Spleen (tissue), 11 donors: ENCODE data around the gene LTB4R2. TPM values are rescaled to one million over a fixed set of nuclear protein-coding genes. Genes with fewer than 3 reads are reported as not detected.

Experiments used
- DNase-seq: peaks from one replicate; pipeline ENCODE4 v3.0.0-alpha.2; 2020
- H3K27ac ChIP-seq, 8 donors: fragments of 200-600 bp; sonication (generic) in 7 of 8; 1 replicate in 4 of 8; 2 replicates in 4 of 8; pipeline versions ENCODE4 v1.5.0 to v1.8.0; 2016 to 2021; ENCODE audit warnings: inconsistent platforms in 4 of 8, mild to moderate bottlenecking in 4 of 8, moderate library complexity in 1 of 8
- H3K27me3 ChIP-seq, 7 donors: fragments of 200-600 bp; sonication (generic) in 6 of 7; replicated peaks in 1 of 7; 1 replicate in 4 of 7; 2 replicates in 3 of 7; pipeline versions ENCODE4 v1.5.0 to v1.8.0; 2016 to 2021; ENCODE audit warnings: inconsistent platforms in 3 of 7, mild to moderate bottlenecking in 1 of 7
- H3K36me3 ChIP-seq, 6 donors: fragments of 200-600 bp; sonication (generic) in 5 of 6; 1 replicate in 4 of 6; 2 replicates in 2 of 6; pipeline versions ENCODE4 v1.5.0 to v1.8.0; 2016 to 2021; ENCODE audit warnings: inconsistent platforms in 2 of 6
- H3K4me1 ChIP-seq, 6 donors: fragments of 200-600 bp; sonication (generic) in 5 of 6; 1 replicate in 3 of 6; 2 replicates in 3 of 6; pipeline versions ENCODE4 v1.5.0 to v1.8.0; 2016 to 2021; ENCODE audit warnings: inconsistent platforms in 3 of 6
- H3K4me3 ChIP-seq, 8 donors: fragments of 200-600 bp; sonication (generic) in 7 of 8; 1 replicate in 4 of 8; 2 replicates in 4 of 8; pipeline versions ENCODE4 v1.5.0 to v1.8.0; 2016 to 2021; ENCODE audit warnings: inconsistent platforms in 4 of 8, mild to moderate bottlenecking in 4 of 8, moderate library complexity in 2 of 8
- H3K9me3 ChIP-seq, 8 donors: fragments of 200-600 bp; sonication (generic) in 7 of 8; 1 replicate in 4 of 8; 2 replicates in 4 of 8; pipeline versions ENCODE4 v1.5.0 to v1.8.0; 2016 to 2021; ENCODE audit warnings: inconsistent platforms in 4 of 8
- POLR2A ChIP-seq, 3 donors: fragments of 450-650 bp; IDR thresholded peaks; one replicate each; pipeline ENCODE4 v1.5.1; 2017; ENCODE audit warnings: antibody characterized with exemption in 3 of 3, mild to moderate bottlenecking in 1 of 3
- POLR2AphosphoS5 ChIP-seq, 3 donors: sonication (generic); formaldehyde crosslinking; IDR thresholded peaks; one replicate each; pipeline ENCODE4 v1.5.1; 2017; ENCODE audit warnings: antibody characterized with exemption in 3 of 3
- WGBS, 5 donors: extraction: QIAGEN DNeasy Blood & Tissue Kit in 3 of 5; methylation state at CpG; one replicate each; pipeline versions ENCODE4 v1.1.5 to v1.1.7; 2013 to 2018; 5-methylcytosine and 5-hydroxymethylcytosine counted together
- intact Hi-C: fragments of 100-400 bp; cut with DNase I; formaldehyde crosslinking; loops from one replicate; pipeline ENCODE4 v1.15.0; 2023; ENCODE audit warnings: low total_unique reads
- polyA plus RNA-seq, 3 donors: library from polyadenylated mRNA; stranded (reverse); fragments of 200-250 nt; gene quantifications; one replicate each; pipeline ENCODE4 v1.2.1, GENCODE V29; 2013
- total RNA-seq, 7 donors: library from RNA; depleted of rRNA in 3 of 7; stranded (reverse); fragments of >200 nt in 3 of 7; fragmentation: NEBNext Ultra II Directional in 4 of 7; extraction: Animal tissue kit (Norgen Biotek cat#: 25700) in 4 of 7; gene quantifications; one replicate each; pipeline versions ENCODE4 v1.1.0 to v1.2.1, GENCODE V29; 2016 to 2021
- TF ChIP-seq, protein P1 (sequence below), 11 experiments: fragments of 200-600 bp in 7 of 11; fragments of 450-650 bp in 4 of 11; sonication (generic) in 4 of 11; IDR thresholded peaks in 8 of 11; conservative IDR thresholded peaks in 3 of 11; 1 replicate in 7 of 11; 2 replicates in 4 of 11; pipeline versions ENCODE4 v1.4.0 to v1.8.0; 2016 to 2021; ENCODE audit warnings: antibody characterized with exemption in 11 of 11, inconsistent platforms in 4 of 11, mild to moderate bottlenecking in 1 of 11
- donor health status: healthy with polysubstance abuse.
- donor health status: DM: no; HTN: no; CAD: no; lungs with moderate emphysema.
- donor health status: DM: no; HTN: no; CAD: no.
- donor health status: Bipolar disorder and iron deficiency.
- donor health status: healthy.
- donor health status: DM: no; HTN: no; CAD: no.
- donor health status: DM: yes; HTN: yes; CAD: no.

Gene LTB4R2
- total and polyA plus RNA-seq, 10 donors: 0.83 to 32.3 (median 13.9) TPM

DNA sequence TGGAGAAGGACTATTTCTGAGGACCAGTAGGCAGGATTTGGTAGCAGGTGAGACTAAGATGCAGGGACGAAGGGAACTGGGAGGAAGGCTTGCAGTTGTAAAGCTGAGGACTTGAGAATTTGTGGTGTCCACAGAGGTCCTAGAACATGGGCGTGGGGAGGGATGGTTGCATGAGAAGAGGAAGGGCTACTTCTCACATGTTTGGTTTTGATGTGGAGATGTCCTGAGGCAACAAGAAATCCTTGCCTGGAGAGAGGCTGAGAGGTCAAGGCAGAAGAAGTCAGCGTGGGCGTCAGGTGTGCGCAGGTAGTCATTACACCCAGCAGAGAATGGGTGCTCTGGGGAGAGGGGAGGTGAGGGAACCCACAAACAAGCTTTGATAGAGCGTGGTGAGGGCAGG is 32.9 kb upstream of the LTB4R2 start:
- peak; percentile 66 for DNase-seq
- no peaks in the 10 kb centered on the region for H3K9me3 ChIP-seq
- H3K27me3 ChIP-seq: no peaks in the 10 kb centered on the region
- TF ChIP-seq, protein P1, sequence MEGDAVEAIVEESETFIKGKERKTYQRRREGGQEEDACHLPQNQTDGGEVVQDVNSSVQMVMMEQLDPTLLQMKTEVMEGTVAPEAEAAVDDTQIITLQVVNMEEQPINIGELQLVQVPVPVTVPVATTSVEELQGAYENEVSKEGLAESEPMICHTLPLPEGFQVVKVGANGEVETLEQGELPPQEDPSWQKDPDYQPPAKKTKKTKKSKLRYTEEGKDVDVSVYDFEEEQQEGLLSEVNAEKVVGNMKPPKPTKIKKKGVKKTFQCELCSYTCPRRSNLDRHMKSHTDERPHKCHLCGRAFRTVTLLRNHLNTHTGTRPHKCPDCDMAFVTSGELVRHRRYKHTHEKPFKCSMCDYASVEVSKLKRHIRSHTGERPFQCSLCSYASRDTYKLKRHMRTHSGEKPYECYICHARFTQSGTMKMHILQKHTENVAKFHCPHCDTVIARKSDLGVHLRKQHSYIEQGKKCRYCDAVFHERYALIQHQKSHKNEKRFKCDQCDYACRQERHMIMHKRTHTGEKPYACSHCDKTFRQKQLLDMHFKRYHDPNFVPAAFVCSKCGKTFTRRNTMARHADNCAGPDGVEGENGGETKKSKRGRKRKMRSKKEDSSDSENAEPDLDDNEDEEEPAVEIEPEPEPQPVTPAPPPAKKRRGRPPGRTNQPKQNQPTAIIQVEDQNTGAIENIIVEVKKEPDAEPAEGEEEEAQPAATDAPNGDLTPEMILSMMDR (IDR thresholded peaks at IDR 0.05 in 8 of 11, conservative IDR thresholded peaks at IDR 0.05 in 3 of 11): no peak
- TF ChIP-seq POLR2AphosphoS5 (IDR thresholded peaks at IDR 0.05) (no peak), POLR2A (IDR thresholded peaks at IDR 0.05) (no peak)
- peak overlapping the region; percentile 53 to 100 (median 84) for H3K27ac ChIP-seq
- H3K36me3 ChIP-seq: no peaks in the 10 kb centered on the region
- peaks cover 17 to 100% (median 89%) of the 10 kb centered on the region in 6 donors for H3K4me1 ChIP-seq
- 84 to 94% (median 87%) methylated on average over 6 of the region's 6 CpGs for WGBS, 5 donors
- intact Hi-C loops: no loop called here
- peak overlapping the region in 1 of 8 donors; percentile 46 for H3K4me3 ChIP-seq

DNA sequence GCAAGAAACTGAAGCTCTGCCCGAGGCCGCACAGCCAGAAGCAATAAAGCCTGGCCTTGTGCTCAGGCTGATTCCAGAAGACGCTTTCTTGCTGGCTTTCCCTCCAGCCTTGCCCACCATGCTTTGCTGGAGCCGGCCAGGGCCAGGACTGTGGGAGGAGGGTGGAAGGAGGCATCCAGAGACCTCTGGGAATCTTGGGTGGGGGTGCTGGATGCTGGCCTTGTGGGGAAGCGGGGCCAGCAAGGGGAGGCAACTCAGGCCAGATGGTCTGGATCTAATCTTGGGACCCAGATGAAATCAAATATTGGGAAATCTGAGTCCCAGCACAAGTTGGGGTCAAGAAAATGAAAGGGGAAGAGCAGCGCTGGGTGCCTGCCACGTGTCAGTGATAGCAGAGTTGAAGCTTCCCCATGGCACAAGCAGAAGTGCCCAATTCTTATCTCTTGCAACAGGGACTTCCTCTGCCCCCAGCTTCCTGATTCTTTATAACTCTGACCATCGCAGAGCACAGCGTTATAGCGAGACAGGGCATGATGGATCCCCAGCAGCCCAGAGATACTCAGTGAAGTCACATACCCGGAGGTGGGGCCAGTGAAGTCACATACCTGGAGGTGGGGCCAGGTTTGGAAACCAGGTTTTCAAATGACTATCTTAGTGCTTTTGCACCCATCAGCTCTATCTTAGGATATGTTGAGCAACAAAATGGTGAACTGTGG is 32.2 kb upstream of the LTB4R2 start:
- peak; percentile 83 for DNase-seq

DNA sequence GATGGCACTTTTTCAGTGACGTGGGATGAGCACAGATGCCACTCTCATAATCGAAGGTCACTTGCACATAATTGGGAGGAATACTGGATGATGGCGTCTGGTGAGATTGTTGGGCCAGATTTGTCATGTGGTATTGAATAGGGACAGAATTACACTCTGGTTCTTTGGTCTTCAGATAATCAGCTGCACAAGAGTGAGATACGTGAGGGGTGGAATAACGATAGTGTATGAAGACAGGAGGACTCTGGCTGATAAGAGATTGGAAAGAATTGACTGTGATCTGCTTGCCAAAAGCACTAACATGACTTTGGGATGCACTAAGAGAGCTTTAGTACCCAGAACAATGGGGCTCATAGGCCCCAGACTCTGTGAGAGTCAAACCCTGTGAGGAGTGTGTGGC is 31.5 kb upstream of the LTB4R2 start:
- DNase-seq: no peak
- intact Hi-C loops: no loop called here
- H3K4me1 ChIP-seq: peaks cover 17 to 98% (median 78%) of the 10 kb centered on the region in 6 donors
- no peaks in the 10 kb centered on the region for H3K27me3 ChIP-seq
- peak overlapping the region in 7 of 8 donors; percentile 53 to 100 (median 84) for H3K27ac ChIP-seq
- 93 to 98% (median 96%) methylated on average over 5 of the region's 5 CpGs for WGBS, 5 donors
- H3K9me3 ChIP-seq: no peaks in the 10 kb centered on the region
- no peaks in the 10 kb centered on the region for H3K36me3 ChIP-seq
- TF ChIP-seq POLR2AphosphoS5 (IDR thresholded peaks at IDR 0.05) (no peak), POLR2A (IDR thresholded peaks at IDR 0.05) (no peak)
- TF ChIP-seq, protein P1 (IDR thresholded peaks at IDR 0.05 in 8 of 11, conservative IDR thresholded peaks at IDR 0.05 in 3 of 11): no peak
- peak overlapping the region in 1 of 8 donors; percentile 46 for H3K4me3 ChIP-seq

More for the DNA sequence above, 32.2 kb upstream of the LTB4R2 start:
- Histone ChIP-seq H3K4me1 (peaks cover 17 to 100% (median 85%) of the 10 kb centered on the region in 6 donors), H3K27ac (peak overlapping the region; percentile 53 to 100 (median 84)), H3K36me3 (no peaks in the 10 kb centered on the region), H3K9me3 (no peaks in the 10 kb centered on the region), H3K4me3 (peak overlapping the region in 1 of 8 donors; percentile 46), H3K27me3 (no peaks in the 10 kb centered on the region)
- TF ChIP-seq POLR2A (IDR thresholded peaks at IDR 0.05) (no peak), POLR2AphosphoS5 (IDR thresholded peaks at IDR 0.05) (peak in 2 of 3 donors; percentile 15 to 51)
- TF ChIP-seq, protein P1 (IDR thresholded peaks at IDR 0.05 in 8 of 11, conservative IDR thresholded peaks at IDR 0.05 in 3 of 11): no peak
- intact Hi-C loops: no loop called here
- 45 to 55% (median 47%) methylated on average over 11 of the region's 11 CpGs for WGBS, 5 donors
